Cardiac fibroblast (primary cell): ENCODE measurements around the gene WT1.

Source experiments
- DNase-seq, 2 donors: peaks; one replicate each; pipeline versions ENCODE4 v3.0.0 to v3.0.0-alpha.2; 2010; ENCODE audit warnings: low read depth in 2 of 2
- H3K4me3 ChIP-seq, 2 donors: replicated peaks in 1 of 2; 1 replicate in 1 of 2; 2 replicates in 1 of 2; pipeline ENCODE4 v1.5.1; 2011; ENCODE audit warnings: low read depth in 2 of 2, low read length in 2 of 2, mild to moderate bottlenecking in 2 of 2, moderate library complexity in 1 of 2
- TF ChIP-seq, protein P1 (sequence below): IDR thresholded peaks from one replicate; pipeline ENCODE4 v1.5.1; 2011; ENCODE audit warnings: low read depth, mild to moderate bottlenecking, low read length, inconsistent platforms

Gene WT1

DNA sequence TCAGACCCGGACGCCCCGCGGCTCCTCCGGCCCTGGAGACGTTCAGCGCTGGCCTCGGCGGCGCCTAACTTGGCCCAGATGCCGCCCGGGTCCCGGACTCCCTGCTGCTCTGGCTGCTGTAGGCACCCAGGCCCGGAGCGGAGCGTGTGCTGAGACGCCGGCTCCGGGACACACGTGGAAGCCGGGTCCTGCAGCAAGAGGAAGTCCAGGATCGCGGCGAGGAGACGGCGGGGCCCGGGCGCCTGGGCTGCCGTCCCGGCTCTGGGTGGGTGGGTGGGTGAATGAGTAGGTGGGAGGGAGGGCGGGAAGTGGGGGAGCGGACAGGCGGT, 223 bp downstream of the WT1 start:
- peak; percentile 37 to 62 for DNase-seq
- peak overlapping the region; percentile 60 to 62 for H3K4me3 ChIP-seq
- TF ChIP-seq, protein P1, sequence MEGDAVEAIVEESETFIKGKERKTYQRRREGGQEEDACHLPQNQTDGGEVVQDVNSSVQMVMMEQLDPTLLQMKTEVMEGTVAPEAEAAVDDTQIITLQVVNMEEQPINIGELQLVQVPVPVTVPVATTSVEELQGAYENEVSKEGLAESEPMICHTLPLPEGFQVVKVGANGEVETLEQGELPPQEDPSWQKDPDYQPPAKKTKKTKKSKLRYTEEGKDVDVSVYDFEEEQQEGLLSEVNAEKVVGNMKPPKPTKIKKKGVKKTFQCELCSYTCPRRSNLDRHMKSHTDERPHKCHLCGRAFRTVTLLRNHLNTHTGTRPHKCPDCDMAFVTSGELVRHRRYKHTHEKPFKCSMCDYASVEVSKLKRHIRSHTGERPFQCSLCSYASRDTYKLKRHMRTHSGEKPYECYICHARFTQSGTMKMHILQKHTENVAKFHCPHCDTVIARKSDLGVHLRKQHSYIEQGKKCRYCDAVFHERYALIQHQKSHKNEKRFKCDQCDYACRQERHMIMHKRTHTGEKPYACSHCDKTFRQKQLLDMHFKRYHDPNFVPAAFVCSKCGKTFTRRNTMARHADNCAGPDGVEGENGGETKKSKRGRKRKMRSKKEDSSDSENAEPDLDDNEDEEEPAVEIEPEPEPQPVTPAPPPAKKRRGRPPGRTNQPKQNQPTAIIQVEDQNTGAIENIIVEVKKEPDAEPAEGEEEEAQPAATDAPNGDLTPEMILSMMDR: no peak

DNA sequence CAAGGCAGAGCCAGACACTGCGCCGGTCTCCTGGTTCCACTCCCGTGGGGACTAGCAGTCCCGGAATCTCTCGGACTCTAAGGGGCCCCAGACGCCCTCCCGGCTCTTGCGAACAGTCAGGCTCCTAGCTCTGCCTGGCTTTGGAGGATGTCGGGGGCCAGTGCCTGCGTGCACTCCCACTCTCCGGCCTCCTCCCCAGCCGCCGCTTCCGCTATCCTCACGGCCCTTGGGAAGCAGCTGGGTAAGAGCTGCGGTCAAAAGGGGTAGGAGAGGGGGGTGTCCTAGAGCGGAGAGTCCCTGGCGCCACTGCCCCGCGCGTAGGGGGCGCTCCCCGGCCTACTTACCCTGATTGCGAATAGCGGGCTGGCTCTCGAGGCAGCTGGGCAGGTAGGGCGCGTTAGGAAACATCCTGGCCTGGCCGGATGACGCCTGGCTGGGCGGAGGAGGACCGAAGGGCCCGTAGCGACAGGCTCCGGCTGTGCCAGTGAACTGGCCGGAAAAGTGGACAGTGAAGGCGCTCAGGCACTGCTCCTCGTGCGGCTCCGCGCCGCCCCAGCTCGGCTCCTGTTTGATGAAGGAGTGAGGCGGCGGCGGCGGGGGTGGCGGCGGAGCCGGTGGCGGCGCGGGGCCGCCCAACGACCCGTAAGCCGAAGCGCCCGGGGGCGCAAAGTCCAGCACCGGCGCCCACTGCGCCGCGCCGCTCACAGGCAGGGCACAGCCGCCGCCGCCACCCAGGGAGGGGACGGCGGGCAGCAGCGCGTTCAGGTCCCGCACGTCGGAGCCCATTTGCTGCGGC, 785 bp downstream of the WT1 start:
- DNase-seq: peak; percentile 75 to 80
- TF ChIP-seq, protein P1: peak; percentile 22
- H3K4me3 ChIP-seq: peak overlapping the region; percentile 62 to 69

DNA sequence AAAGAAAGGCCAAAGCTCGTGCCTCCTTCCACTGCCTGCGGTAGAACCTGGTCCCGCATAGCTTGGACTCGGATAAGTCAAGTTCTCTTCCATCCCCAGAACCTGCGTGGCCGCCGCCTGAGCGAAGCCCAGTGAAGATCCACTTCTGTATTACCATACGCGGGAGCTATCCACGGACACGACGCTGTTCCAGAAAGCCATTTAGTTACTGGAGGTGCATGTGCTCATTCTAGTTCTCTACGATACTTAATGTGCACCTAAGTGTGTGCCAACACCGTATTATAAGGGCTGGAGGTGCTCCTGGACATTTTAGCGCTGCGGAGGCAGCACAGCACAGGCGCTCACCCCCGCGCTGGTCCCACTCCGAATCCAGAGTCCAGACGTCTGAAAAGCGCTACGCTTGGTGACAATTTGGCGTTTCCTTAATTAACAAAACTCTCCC, 1.4 kb downstream of the WT1 start:
- peak; percentile 29 to 39 for DNase-seq
- TF ChIP-seq, protein P1: no peak
- H3K4me3 ChIP-seq: peak overlapping the region; percentile 62 to 69

DNA sequence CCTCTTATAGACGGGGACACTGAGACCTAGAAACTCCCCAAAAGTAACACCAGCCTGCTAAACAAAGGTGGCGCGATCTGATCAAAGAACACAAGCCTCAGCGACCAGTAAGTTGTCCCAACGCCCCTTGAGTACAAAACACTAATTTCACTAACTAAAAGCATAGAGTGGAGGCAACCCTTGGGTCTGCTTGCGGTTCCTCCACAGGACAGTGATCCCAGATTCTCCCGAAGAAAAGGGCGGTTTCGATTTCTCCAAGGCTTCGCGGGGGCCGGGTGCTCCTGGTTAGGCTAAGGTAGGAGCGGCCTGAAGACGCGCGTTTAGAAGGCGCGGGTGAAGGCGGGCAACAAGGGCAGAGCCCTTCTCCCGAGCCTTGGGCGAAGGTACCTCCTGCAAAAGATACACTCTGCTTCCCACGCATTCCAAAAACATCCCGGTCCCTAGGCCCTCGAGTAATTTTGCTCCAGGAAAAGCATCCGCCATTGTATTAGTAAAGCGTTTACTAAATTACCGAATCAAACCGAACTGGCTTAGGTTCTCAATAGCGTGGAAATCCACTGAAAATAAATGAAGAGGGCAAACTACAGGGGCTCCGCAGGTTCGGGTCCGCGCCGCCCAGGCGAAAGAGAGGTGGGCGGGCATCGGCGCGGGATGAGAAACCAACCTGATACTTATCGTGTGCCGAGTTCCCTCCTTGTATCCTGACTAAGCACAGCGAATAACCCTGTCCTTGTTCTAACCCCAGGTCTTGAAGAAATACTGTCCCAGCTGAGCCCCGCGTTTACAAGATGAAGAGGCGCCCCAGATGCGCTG, 2.0 kb downstream of the WT1 start:
- TF ChIP-seq, protein P1: no peak
- peak overlapping the region; percentile 62 to 69 for H3K4me3 ChIP-seq
- peak; percentile 22 to 45 for DNase-seq

DNA sequence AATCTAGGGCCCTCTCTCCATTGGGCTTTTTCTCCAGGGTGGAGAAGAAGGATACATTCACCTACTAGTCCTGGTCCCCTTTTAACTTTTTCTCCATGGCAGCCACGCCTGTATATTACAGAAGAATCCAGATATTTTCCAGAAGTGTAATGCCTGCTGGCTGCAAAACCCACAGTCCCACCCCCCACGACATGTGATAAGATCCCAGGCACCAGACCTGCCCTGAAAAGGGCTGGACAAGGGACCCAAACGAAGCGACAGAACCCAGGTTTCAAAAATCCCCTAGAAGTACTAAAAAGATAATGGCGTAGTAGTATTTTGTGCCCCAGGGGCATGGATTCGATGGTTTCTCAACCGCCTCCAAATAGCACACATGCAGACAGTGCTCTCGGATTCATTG, 2.8 kb downstream of the WT1 start:
- DNase-seq: no peak
- TF ChIP-seq, protein P1: no peak
- peak overlapping the region; percentile 62 to 69 for H3K4me3 ChIP-seq

DNA sequence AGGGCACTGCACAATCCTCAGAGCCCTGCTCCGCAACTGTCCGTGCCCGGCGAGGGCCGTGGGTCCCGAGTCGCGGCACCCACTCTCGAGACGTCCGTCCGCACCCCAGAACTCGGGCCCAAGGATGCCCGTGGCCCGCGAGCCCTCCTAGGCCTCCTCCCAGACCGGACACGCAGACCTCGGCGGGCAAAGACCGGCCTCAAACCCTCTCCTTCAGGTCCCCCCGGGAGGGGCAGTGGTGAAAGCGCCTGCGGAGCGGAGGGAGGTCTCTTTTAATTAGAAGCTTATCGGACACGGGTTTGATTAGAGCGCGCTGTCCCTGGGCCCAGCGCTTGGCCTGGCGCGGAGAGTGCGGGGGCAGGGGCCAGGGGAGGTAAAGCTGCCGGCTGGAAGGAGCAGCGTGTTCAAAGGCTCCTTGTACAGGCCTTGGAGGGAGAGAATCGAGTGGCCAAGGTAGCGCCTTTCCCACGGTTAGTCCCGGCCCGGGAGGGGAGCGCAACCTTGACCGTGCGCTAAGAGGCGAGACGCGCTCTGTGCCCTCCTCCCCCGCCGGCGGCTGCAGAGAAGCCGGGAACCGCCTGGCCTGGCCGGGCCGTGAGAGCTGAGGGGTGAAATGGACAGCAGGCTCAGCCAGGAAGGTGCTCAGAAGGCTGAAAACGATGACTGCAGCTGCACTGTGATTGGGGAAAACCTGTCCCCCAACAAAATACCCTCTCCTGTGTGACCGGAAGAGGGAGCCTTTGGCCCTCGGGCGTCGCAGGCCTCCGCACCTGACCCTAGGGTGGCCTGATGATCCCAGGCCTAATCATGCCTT, 4.6 kb downstream of the WT1 start:
- DNase-seq: peak; percentile 33 to 42
- TF ChIP-seq, protein P1: peak; percentile 5
- H3K4me3 ChIP-seq: peak overlapping the region; percentile 5 to 26
